H54 (cell line): ENCODE measurements around the gene RAPGEF6.
"Not testable (repeated sequence)": the region's sequence is repeated elsewhere in the genome, so short reads cannot be mapped to it uniquely, and the experiment has no call there.

Experiments used
- DNase-seq: peaks from one replicate; pipeline ENCODE4 v3.0.0; 2011; ENCODE audit warnings: low spot score, mixed read lengths; ENCODE audit not compliant: insufficient read length
- FAIRE-seq: peaks from 3 replicates; lab custom pipeline; 2011; peaks lifted over from hg19 to GRCh38; lab: Jason Lieb, UNC
- POLR2A ChIP-seq: IDR thresholded peaks from 2 replicates; pipeline ENCODE4 v1.6.1; 2011; ENCODE audit warnings: low read depth, mild to moderate bottlenecking, low read length

The RAPGEF6 gene

GRCh38 chr5:131413605-131414559, 221.1 kb downstream of the RAPGEF6 start:
- no peak for TF ChIP-seq POLR2A
- FAIRE-seq: peak; percentile 43
- DNase-seq: no peak

DNA sequence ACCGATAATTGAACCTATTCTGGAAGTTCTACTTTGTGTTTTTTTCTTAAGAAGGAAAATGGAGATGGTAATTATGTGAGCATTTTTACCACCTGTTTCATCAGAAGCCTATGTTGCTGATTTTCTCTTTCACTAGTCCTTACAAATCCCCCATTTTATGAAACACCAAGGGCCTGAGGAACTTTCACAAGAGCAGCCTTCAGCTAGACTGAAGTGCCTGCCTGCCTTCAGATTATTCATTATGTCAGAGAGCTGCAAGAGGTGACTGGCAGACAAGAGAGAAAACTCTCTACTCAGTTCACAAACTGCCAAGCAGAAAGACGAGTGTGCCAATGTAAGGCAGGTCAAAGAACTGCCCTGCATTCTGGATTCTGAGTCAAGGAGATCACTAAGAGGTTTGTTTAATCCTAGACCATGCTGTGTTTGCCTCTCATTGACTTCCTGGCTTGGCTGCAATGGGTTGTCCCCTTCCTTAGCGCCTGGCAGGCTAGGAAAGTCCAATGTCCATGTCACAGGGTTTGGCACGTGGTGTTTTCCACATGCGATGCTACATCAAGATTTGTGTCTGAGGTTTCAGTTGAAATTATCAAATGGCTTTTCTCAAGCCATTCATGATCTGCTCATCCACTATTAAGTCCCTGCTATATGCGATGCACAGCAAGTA, 227.9 kb downstream of the RAPGEF6 start:
- DNase-seq: no peak
- FAIRE-seq: no peak
- TF ChIP-seq POLR2A: no peak

- FAIRE-seq: no peak
- TF ChIP-seq POLR2A: no peak
These were observed 229.0 kb downstream of the RAPGEF6 start for GRCh38 chr5:131406076-131406475.

GRCh38 chr5:131405674-131406073, 229.4 kb downstream of the RAPGEF6 start:
- DNase-seq: no peak
- TF ChIP-seq POLR2A: no peak
- FAIRE-seq: no peak

More at GRCh38 chr5:131406076-131406475, 229.0 kb downstream of the RAPGEF6 start:
- no peak for DNase-seq

- DNase-seq (no peak), FAIRE-seq (no peak)
- TF ChIP-seq POLR2A: no peak
These were observed 234.4 kb downstream of the RAPGEF6 start for GRCh38 chr5:131400585-131400984.

- FAIRE-seq, DNase-seq: not testable (repeated sequence)
These were observed 236.0 kb downstream of the RAPGEF6 start for GRCh38 chr5:131399007-131399406.

- TF ChIP-seq POLR2A: no peak
- FAIRE-seq: no peak
- no peak for DNase-seq
These were observed 238.3 kb downstream of the RAPGEF6 start for GRCh38 chr5:131396630-131397273.

GRCh38 chr5:131396015-131396414, 239.0 kb downstream of the RAPGEF6 start:
- no peak for FAIRE-seq
- no peak for TF ChIP-seq POLR2A

GRCh38 chr5:131394128-131394527, 240.9 kb downstream of the RAPGEF6 start:
- no peak for DNase-seq
- no peak for TF ChIP-seq POLR2A
- FAIRE-seq: no peak

More at GRCh38 chr5:131396015-131396414, 239.0 kb downstream of the RAPGEF6 start:
- DNase-seq: no peak

GRCh38 chr5:131393498-131393968, 241.5 kb downstream of the RAPGEF6 start:
- no peak for DNase-seq
- FAIRE-seq: no peak
- no peak for TF ChIP-seq POLR2A

DNA sequence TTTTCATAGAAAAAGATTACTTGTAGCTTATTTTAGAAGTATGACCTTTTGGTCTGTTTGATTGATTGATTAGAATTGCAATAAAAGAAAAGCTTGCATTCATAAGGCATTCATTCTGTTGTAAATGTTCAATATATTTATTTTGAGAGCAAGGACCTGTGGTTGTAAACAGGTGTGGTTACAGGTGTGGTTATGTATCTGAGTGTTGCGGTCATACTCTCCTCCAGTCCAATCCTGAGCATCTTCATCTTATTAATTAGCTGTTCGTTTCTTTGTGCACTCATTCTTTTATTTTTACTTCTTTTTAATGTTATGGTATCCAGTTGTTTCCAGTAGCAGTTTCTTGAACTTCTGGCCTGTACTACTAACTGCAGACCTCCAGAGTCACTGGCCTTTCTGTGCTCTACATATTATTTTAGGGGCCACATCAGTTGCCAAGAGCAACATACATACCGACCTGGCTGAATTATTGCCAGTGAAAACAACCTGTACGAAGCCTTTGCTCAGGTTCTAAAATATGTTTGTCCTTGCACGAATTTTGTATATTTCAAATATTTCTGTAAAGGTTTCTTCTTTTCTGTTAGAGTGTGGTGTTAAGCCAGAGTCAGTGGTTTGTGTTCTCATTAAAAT, 242.4 kb downstream of the RAPGEF6 start:
- FAIRE-seq: no peak
- TF ChIP-seq POLR2A: no peak
- no peak for DNase-seq

- DNase-seq: no peak
- FAIRE-seq: no peak
- TF ChIP-seq POLR2A: no peak
These were observed 245.2 kb downstream of the RAPGEF6 start for GRCh38 chr5:131389869-131390265.

DNA sequence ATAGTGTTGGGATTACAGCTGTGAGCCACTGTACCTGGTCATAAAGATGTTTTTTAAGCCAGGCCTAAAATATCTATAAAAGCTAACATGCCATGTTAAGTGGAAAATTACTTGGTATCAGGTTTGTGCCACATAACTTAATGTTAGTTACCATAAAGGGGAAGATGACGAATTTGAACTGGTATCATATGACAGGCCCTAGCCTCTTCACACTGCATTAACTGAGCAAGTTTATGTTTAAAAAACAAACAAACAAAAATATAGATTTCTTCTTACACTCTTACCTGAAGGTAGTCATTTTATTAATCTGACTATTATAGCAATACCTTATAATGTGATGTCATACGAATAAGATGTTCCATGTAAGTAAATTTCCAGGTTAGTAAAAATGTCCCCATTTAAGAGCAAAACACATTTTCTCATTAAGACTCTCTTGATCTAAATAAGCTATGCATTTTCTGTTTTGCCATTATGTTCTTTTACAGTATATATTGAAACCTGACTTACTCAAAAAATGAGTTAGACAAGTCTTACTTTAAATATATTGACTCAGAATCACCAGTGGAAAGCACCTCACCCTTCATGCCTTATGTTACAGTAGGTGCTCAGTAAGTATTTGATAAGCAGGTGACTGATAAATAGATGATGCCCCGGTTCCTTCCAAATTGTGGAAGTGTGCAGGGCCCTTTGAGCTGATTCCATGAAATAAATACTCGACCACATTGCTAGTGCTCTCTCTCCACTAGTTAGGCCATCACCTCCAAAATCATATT, 245.7 kb downstream of the RAPGEF6 start:
- no peak for DNase-seq
- no peak for FAIRE-seq
- no peak for TF ChIP-seq POLR2A
